ENCODE measurements around the gene RGL3. TPM values are rescaled to one million over a fixed set of nuclear protein-coding genes. Genes with fewer than 3 reads are reported as not detected.

Gene RGL3
- total RNA-seq, 1 experiment from 2014 or later, result not detected

GRCh38 chr19:11377237-11377636 lies 41.9 kb downstream of the RGL3 start:
- H3K9me3 ChIP-seq (replicated peaks), result no peaks in the 10 kb centered on the region
- H3K36me3 ChIP-seq, result no peaks in the 10 kb centered on the region
- no peak overlapping the region for H3K4me3 ChIP-seq
- no peaks in the 10 kb centered on the region for H3K27me3 ChIP-seq (replicated peaks)
- H3K4me1 ChIP-seq (replicated peaks), result peaks cover 50% of the 10 kb centered on the region
- no peak overlapping the region for H3K27ac ChIP-seq
- DNase-seq (ENCODE audit: low read depth in 1 of 2, low spot score in 2 of 2), result peak; percentile 62 to 66

DNA sequence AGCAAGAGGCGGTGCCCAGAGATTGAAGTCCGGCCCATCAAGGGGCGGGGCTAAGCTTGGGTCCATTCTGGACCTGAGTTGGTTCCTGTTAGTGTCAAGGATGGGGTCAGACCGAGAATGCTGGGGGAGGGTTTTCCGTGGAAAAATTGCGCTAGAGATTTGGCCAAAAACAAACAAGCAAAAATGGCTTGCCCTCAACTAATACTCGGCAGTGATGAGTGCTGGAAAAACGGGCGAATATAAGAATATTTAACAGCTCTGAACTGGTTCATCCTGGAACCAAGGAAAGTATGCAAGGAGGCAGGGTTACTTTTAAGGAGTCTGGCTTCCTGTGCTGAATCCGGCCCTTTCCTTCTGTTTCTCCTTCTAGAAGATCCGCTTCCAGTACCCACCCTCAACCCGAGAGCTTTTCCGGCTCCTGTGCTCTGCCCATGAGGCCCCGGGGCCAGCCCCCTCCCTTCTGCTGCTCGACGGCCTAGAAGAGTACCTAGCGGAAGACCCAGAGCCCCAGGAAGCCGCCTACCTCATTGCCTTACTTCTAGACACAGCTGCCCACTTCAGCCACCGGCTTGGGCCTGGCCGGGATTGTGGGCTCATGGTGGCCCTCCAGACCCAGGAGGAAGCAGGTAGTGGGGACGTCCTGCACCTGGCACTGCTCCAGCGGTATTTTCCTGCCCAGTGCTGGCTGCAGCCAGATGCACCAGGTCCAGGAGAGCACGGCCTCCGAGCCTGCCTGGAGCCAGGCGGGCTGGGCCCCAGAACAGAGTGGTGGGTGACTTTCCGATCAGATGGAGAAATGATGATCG lies 43.8 kb downstream of the RGL3 start:
- no peaks in the 10 kb centered on the region for H3K27me3 ChIP-seq (replicated peaks)
- H3K4me3 ChIP-seq, result peak overlapping the region; percentile 55
- H3K27ac ChIP-seq, result no peak overlapping the region
- DNase-seq (ENCODE audit: low read depth in 1 of 2, low spot score in 2 of 2), result no peak
- H3K36me3 ChIP-seq, result no peaks in the 10 kb centered on the region
- H3K9me3 ChIP-seq (replicated peaks), result no peaks in the 10 kb centered on the region
- peaks cover 37% of the 10 kb centered on the region for H3K4me1 ChIP-seq (replicated peaks)

DNA sequence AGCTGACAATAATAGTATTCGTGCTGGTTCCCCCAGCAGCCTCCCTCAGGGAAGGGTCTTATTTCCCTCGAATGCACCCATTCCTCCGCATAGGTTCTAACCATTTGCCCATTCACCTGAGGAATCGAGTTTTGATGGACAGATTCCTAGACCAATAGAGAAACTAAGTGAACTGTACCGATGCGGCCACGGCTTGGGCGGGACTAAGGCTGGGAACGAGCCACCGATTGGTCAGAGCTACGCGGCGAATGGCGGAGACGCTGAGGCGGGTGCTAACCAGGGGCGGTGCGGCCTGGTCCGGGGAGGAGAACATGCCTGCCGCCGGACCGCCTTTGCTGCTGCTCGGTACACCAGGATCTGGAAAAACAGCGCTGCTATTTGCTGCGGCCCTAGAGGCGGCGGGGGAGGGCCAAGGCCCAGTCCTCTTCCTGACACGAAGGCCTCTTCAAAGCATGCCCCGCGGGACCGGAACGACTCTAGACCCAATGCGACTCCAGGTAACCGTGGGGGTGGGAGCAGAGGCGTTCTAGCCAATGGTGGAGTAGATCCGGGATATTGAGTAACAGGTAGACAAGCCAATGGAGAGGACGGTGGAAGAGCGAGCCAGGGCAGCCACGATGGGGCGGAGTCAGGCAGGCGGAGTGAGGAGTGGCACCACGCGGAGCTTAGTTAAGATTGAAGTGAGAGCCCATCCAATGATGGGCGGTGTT lies 44.5 kb downstream of the RGL3 start, which contains the start of gene SWSAP1:
Gene SWSAP1 (plus strand): TSS at position 234 of the 710 bp plus-strand sequence. CDS start 15 bp downstream, at position 249.
- DNase-seq (ENCODE audit: low read depth in 1 of 2, low spot score in 2 of 2), result peak; percentile 98 to 99
- Histone ChIP-seq H3K9me3 (replicated peaks) (no peaks in the 10 kb centered on the region), H3K4me1 (replicated peaks) (peaks cover 34% of the 10 kb centered on the region), H3K4me3 (peak within 1 kb of the TSS; percentile 55), H3K27ac (peak within 1 kb of the TSS; percentile 64), H3K27me3 (replicated peaks) (no peaks in the 10 kb centered on the region), H3K36me3 (no peaks in the 10 kb centered on the region)

GRCh38 chr19:11373885-11374432 lies 45.2 kb downstream of the RGL3 start:
- DNase-seq (ENCODE audit: low read depth in 1 of 2, low spot score in 2 of 2), result no peak
- Histone ChIP-seq H3K27me3 (replicated peaks) (no peaks in the 10 kb centered on the region), H3K4me3 (peak overlapping the region; percentile 55), H3K27ac (no peak overlapping the region), H3K9me3 (replicated peaks) (no peaks in the 10 kb centered on the region), H3K4me1 (replicated peaks) (peaks cover 32% of the 10 kb centered on the region), H3K36me3 (no peaks in the 10 kb centered on the region)

DNA sequence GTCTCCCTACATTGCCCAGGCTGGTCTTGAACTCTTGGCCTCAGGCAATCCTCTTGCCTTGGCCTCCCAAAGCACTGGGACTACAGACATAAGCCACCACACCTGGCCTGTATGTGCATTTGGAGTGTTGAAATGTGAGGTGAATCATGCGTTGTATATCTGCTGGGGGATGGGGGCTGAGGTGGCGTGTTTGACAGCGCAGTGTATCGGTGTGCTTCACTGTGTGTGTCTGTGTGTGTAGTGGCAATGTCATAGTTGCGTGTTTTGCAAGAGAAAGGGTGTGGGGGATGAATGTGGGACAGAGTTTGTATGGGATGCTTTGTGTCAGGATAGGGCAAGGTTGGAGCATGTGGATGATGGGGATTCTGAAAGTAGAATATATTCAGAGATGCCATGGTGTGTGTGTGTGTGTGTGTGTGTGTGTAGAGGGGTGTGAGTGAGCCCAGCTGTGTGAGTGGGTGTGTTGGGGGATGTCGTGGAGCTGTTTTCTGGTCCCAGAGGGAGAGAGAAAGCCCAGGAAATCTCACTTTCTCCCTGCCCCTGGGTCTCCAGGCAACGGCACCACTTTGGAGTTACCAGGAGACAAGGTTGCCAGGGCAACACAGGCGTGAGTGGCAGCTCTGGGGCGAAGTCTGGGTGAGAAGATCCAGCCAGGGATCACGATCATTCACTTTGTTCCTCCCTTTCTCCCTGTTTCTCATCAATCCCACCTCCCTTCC lies 45.8 kb downstream of the RGL3 start:
- no peak for DNase-seq (ENCODE audit: low read depth in 1 of 2, low spot score in 2 of 2)
- H3K27ac ChIP-seq, result no peak overlapping the region
- H3K36me3 ChIP-seq, result no peaks in the 10 kb centered on the region
- H3K4me3 ChIP-seq, result no peak overlapping the region
- no peaks in the 10 kb centered on the region for H3K9me3 ChIP-seq (replicated peaks)
- no peaks in the 10 kb centered on the region for H3K27me3 ChIP-seq (replicated peaks)
- peaks cover 26% of the 10 kb centered on the region for H3K4me1 ChIP-seq (replicated peaks)

DNA sequence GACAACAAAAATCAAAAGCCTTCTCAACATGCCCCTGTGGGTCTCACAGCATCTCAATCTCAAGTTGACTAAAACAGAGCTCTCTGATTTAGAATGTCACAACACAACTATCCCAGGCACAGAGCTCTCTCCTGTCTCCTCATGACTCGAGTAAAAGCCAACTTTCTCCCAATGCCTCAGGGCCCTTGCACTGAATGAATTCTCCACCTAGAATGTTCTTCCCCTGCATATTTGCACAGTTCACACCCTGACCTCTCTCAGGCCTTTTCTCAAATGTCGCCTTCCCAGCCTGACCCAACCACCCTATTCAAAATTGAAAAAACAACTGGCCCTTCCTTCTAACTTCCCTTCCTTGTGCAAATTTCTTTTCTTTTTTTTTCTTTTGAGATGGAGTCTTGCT lies 48.4 kb downstream of the RGL3 start:
- DNase-seq (ENCODE audit: low read depth in 1 of 2, low spot score in 2 of 2), result no peak
- no peak overlapping the region for H3K27ac ChIP-seq
- H3K4me3 ChIP-seq, result no peak overlapping the region
- H3K4me1 ChIP-seq (replicated peaks), result peaks cover 11% of the 10 kb centered on the region
- H3K27me3 ChIP-seq (replicated peaks), result no peaks in the 10 kb centered on the region
- H3K9me3 ChIP-seq (replicated peaks), result no peaks in the 10 kb centered on the region
- H3K36me3 ChIP-seq, result no peaks in the 10 kb centered on the region

DNA sequence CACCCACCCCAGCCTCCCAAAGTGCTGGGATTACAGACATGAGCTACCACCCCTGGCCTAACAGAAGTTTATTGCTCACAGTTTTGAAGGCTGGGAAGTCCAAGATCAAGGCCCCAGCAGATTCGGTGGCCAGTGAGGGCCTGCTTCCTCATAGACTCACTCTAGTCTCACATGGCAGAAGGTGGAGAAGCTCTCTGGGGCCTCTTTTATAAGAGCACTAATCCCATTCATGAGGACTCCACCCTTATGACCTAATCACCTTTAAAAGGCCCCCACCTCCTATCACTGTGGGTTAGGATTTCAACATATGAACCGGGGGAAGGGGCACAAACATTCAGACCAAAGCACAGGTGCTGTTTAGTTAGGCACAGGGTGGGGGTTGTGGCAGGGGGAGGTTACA lies 51.6 kb downstream of the RGL3 start:
- no peak for DNase-seq (ENCODE audit: low read depth in 1 of 2, low spot score in 2 of 2)
- peaks cover under 1% of the 10 kb centered on the region; the same call in 1 of the 2 replicates for H3K36me3 ChIP-seq
- H3K27me3 ChIP-seq (replicated peaks), result no peaks in the 10 kb centered on the region
- no peaks in the 10 kb centered on the region for H3K9me3 ChIP-seq (replicated peaks)
- no peaks in the 10 kb centered on the region for H3K4me1 ChIP-seq (replicated peaks)
- H3K27ac ChIP-seq, result no peak overlapping the region
- H3K4me3 ChIP-seq, result no peak overlapping the region

DNA sequence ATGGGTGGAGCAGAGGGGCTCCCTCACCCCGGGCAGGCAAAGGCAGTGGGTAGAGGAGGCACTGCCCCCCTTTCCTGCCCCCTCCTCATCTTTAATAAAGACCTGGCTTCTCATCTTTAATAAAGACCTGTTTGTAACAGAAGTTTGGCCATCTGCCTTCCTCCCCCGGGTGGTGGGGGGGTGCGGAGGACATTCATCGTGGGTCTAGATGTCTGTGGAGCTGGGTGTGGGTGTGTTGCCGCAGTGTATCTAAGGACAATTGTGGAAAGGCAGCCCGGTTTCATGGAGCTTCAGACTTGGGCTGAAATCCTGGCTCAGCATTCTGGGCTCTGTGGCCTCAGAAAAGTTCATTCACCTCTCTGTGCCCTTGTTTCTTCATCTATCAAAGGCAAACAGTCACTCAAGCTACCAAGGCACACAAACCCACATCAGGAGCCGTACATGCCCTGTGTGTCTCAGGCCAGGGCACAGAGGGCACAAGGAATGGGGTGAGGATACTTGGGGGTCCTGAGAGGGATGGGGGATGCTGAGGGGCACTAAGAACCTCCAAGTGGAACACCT lies 53.5 kb downstream of the RGL3 start:
- DNase-seq (ENCODE audit: low read depth in 1 of 2, low spot score in 2 of 2), result no peak
- H3K9me3 ChIP-seq (replicated peaks), result no peaks in the 10 kb centered on the region
- no peak overlapping the region for H3K27ac ChIP-seq
- H3K4me1 ChIP-seq (replicated peaks), result no peaks in the 10 kb centered on the region
- no peaks in the 10 kb centered on the region for H3K27me3 ChIP-seq (replicated peaks)
- peaks cover 15% of the 10 kb centered on the region for H3K36me3 ChIP-seq
- no peak overlapping the region for H3K4me3 ChIP-seq

DNA sequence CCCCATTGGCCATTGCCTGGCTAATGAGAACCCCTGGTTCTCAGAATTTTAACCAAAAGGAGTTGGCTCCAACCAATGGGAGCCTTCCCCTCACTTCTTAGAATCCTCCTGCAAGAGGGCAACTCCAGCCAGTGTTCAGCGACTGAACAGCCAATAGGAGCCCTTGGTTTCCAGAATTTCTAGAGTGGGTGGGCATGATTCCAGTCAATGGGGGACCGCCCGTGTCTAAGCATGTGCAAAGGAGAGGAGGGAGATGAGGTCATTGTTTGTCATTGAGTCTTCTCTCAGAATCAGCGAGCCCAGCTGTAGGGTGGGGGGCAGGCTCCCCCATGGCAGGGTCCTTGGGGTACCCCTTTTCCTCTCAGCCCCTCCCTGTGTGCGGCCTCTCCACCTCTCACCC lies 54.2 kb downstream of the RGL3 start:
- Histone ChIP-seq H3K9me3 (replicated peaks) (no peaks in the 10 kb centered on the region), H3K4me3 (no peak overlapping the region), H3K27ac (no peak overlapping the region), H3K4me1 (replicated peaks) (no peaks in the 10 kb centered on the region), H3K27me3 (replicated peaks) (no peaks in the 10 kb centered on the region), H3K36me3 (peaks cover 15% of the 10 kb centered on the region)
- DNase-seq (ENCODE audit: low read depth in 1 of 2, low spot score in 2 of 2), result no peak

GRCh38 chr19:11364296-11364904 lies 54.7 kb downstream of the RGL3 start:
- no peak for DNase-seq (ENCODE audit: low read depth in 1 of 2, low spot score in 2 of 2)

GRCh38 chr19:11363881-11364280 lies 55.2 kb downstream of the RGL3 start:
- Histone ChIP-seq H3K27me3 (replicated peaks) (no peaks in the 10 kb centered on the region), H3K4me1 (replicated peaks) (no peaks in the 10 kb centered on the region), H3K27ac (no peak overlapping the region), H3K9me3 (replicated peaks) (no peaks in the 10 kb centered on the region), H3K36me3 (peaks cover 19% of the 10 kb centered on the region), H3K4me3 (no peak overlapping the region)
- DNase-seq (ENCODE audit: low read depth in 1 of 2, low spot score in 2 of 2), result no peak

More at GRCh38 chr19:11364296-11364904, 54.7 kb downstream of the RGL3 start:
- Histone ChIP-seq H3K9me3 (replicated peaks) (no peaks in the 10 kb centered on the region), H3K27me3 (replicated peaks) (no peaks in the 10 kb centered on the region), H3K36me3 (peaks cover 19% of the 10 kb centered on the region), H3K4me1 (replicated peaks) (no peaks in the 10 kb centered on the region), H3K27ac (no peak overlapping the region), H3K4me3 (no peak overlapping the region)

DNA sequence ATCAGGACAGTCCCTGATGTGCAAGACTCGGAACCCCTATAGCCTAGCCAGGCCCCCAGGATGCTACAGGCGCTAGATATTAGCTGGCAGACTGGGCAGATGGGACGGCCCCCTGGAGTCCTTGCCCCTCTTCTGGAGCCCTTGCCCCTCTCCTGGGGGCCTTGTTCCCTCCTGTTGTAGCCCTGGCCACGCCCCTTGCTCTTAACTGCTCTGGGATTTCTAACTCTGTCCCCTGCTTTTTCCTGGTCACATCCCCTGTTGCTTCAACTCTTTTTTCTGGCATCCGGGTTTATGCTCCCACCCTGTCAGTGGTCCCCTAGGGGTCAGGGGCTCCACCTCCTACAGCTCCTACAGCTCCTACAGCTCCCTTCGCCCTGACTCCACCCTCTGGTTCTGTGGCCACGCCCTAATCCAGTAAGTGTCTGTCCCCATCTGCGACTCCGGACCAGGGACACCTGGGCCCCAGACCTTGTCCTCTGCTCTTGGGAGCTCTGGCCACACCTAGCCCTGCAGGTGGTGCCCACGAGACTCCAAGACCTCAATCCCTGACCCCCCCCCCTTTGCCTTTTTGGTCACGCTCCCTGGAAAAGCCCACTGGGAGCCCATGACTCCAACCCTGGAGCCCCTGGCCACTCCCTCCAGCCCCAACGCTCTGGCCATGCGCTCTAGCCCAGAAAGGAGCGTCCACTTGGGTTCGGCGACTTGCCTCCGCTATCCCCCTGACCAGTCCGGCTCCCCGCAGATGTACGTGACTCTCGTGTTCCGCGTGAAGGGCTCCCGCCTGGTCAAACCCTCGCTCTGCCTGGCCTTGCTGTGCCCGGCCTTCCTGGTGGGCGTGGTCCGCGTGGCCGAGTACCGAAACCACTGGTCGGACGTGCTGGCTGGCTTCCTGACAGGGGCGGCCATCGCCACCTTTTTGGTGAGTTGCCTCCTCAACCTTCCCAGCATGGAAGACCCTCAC lies 57.1 kb downstream of the RGL3 start:
- Histone ChIP-seq H3K27me3 (replicated peaks) (no peaks in the 10 kb centered on the region), H3K27ac (no peak overlapping the region), H3K4me1 (replicated peaks) (no peaks in the 10 kb centered on the region), H3K36me3 (peaks cover 19% of the 10 kb centered on the region), H3K9me3 (replicated peaks) (no peaks in the 10 kb centered on the region), H3K4me3 (no peak overlapping the region)
- no peak for DNase-seq (ENCODE audit: low read depth in 1 of 2, low spot score in 2 of 2)
